ENCODE measurements around the gene CDCA5. TPM values are rescaled to one million over a fixed set of nuclear protein-coding genes. Genes with fewer than 3 reads are reported as not detected.

The CDCA5 gene
- total RNA-seq, 2 experiments from 2014 or later: 111 to 119 TPM

DNA sequence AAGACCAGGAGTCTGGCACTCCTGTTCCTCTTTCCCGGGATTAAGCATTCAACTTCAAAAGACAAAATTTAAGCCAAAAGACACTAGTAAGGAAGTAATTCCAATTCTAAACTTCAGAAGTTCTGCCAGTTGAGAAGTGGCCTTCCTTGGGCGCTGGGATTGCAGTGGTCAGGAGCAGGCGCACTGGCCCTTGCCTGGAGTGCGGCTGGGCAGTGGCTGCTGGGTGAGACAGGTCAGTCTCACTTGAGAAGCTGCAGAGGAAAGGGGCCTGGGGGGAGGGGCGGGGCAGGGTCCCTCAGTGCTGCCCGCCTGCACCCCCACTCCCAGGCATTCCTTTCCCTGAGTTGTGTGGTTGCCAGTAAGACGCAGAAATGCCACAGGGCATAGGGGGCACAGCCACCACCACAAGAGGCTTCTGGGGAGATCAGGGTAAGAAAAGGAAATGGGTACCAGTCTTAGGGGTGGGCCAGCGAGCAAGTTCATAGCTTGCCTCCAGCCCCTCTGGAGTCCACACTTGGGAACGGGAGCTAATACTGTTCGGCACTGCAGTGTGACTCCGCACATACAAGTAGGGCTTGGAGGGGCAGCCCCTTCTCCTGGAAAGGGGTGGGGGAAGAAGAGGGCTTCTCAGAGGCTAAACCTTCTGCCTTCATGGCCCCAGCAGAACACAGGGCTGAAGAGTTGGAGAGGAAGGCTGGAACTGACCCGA, 43.8 kb upstream of the CDCA5 start:
- CTCF ChIA-PET: interaction anchor here (0.7 to 1.1 kb wide), 2 partner anchors 16 to 70 kb away, joined by 3 to 4 read pairs; partner anchors contain the start of gene TM7SF2
- Mint-ChIP-seq H3K4me1 (peaks cover 17% of the 10 kb centered on the region), H3K27me3 (no peaks in the 10 kb centered on the region), H3K36me3 (ENCODE audit: low read depth) (peaks cover 26% of the 10 kb centered on the region), H3K4me3 (no peak overlapping the region), H3K9me3 (ENCODE audit: low read depth) (no peaks in the 10 kb centered on the region), H3K27ac (no peak overlapping the region)
- ATAC-seq (no peak), DNase-seq (no peak)
- intact Hi-C loops (cut with DNase I, micrococcal nuclease): no loop called here
- POLR2A ChIA-PET: interaction anchor here (0.6 to 1.1 kb wide), 2 partner anchors 206 to 315 kb away, joined by 3 to 4 read pairs; partner anchors contain the start of gene DPF2

DNA sequence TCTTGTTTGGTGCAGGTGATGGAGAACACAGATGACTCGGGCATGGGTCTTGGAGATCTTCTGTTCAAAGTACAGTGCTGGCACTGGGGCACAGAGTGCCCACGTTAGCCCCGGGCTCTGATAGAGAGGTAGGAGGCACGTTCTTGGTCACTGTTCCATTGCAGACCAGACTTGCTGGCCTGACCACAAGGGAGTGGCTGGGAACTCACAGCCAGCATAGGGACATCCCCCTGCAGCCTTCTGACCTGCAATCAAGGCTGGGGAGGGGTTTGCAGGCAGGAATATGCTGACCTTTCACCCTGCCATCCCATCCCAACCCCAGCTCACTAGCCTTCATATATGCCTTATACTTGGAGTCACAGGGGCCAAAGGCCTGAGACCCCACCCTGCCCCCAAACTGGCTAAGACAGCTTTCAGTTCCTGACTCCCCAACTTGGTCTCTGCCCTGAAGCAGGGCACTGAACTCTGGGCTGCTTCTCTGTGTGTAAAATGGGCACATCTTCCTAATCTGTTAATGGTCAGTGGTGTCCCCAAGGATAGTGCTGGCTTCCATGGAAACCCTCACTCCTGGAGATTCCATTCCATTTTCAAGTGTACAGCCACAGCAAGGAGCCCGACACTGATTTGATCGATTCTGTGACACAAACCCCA, 42.9 kb upstream of the CDCA5 start:
- H3K27ac Mint-ChIP-seq: no peak overlapping the region
- intact Hi-C loops (cut with DNase I, micrococcal nuclease): no loop called here

DNA sequence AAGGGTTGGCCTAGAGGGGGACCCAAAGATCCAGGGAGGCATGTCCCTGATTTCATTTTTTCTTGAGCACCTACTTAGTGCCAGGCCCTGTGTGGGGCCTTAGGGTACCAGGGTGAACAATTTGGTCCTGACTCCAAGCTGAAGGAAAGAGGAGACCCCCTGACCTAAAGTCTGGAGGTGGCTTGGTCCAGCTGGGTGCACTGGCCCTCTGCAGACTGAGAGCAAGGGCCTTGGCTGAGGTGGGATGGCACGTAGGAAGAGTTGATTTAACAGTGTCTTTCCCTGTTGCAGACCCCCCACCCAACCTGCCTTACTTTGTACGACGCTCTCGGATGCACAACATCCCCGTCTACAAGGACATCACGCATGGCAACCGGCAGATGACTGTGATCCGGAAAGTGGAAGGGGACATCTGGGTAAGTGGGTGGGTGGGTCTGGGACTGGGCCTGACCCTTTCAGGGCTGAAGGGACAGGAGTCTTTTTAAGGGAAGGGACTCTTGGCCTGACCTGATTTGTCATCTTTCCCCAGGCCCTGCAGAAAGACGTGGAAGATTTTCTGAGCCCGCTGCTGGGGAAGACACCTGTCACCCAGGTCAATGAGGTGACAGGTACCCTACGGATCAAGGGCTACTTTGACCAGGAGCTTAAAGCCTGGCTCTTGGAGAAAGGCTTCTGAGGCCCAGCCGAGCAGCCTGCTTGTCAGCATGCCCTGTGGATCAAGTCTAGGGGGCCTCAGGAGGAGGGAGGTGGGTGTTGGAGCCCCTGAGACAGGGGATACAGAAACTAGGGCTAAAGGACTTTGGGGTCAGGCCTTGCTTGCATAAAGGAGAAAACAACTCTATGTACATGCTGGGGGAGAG, 41.6 kb upstream of the CDCA5 start:
- Mint-ChIP-seq H3K36me3 (ENCODE audit: low read depth) (peaks cover 36% of the 10 kb centered on the region), H3K4me1 (peaks cover 20% of the 10 kb centered on the region), H3K27me3 (no peaks in the 10 kb centered on the region), H3K4me3 (no peak overlapping the region), H3K9me3 (ENCODE audit: low read depth) (no peaks in the 10 kb centered on the region), H3K27ac (no peak overlapping the region)
- ATAC-seq (no peak), DNase-seq (no peak)
- ChIA-PET POLR2A (no interaction called here), CTCF (interaction anchor here (0.7 kb wide), 1 partner anchor 21 kb away, joined by 3 read pairs; no protein-coding TSS in a partner anchor)
- intact Hi-C loops (cut with DNase I, micrococcal nuclease): no loop called here

More for the DNA sequence above, 42.9 kb upstream of the CDCA5 start:
- Mint-ChIP-seq H3K4me3 (no peak overlapping the region), H3K9me3 (ENCODE audit: low read depth) (no peaks in the 10 kb centered on the region), H3K27me3 (no peaks in the 10 kb centered on the region), H3K4me1 (peaks cover 14% of the 10 kb centered on the region), H3K36me3 (ENCODE audit: low read depth) (peaks cover 28% of the 10 kb centered on the region)
- ChIA-PET POLR2A (interaction anchor here (0.6 kb wide), 1 partner anchor 19 kb away, joined by 6 read pairs; no protein-coding TSS in a partner anchor), CTCF (interaction anchor here (1.1 kb wide), 1 partner anchor 15 kb away, joined by 4 read pairs; the partner anchor contains the start of gene TM7SF2)
- ATAC-seq: no peak
- no peak for DNase-seq

DNA sequence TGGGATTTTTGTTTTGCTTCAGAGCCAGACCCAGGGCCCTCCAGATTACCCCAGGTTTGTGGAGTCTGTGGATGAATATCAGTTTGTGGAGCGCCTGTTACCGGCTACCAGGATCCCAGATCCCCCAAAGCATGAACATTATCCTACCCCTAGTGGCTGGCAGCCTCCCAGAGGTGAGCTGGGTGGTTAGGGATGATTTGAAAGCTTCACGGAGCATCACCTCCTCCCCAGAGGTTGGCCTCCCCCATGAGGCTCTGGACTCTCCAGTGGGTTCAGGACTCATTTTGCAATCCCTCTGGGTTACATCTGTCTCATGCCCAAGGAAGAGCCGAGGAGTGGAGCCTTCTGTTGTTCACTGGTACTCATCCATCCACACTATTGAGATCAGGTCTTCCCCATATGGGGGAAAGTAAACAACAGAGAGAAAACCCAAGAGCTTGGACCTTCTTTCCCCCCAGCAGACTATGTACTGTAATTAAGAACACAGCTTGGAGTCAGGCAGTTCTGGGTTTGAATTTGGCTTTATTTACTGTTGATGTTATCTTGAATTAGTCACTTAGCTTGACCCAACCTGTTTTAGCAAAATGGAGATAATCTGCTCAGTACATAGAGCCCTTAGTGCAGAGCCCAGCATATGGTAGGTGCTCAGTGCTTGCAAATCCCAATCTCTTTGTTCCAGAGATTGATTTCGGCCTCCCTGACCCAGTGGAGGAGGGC, 40.8 kb upstream of the CDCA5 start:
- H3K27me3 Mint-ChIP-seq: no peaks in the 10 kb centered on the region
- CTCF ChIA-PET: interaction anchor here (0.5 to 1.7 kb wide), 3 partner anchors 10 to 251 kb away, joined by 3 to 4 read pairs (median 3); no protein-coding TSS in a partner anchor
- H3K4me1 Mint-ChIP-seq: peaks cover 27% of the 10 kb centered on the region
- peak overlapping the region; percentile 21 for H3K27ac Mint-ChIP-seq
- DNase-seq: no peak
- intact Hi-C loops (cut with DNase I, micrococcal nuclease): no loop called here
- peaks cover 44% of the 10 kb centered on the region for H3K36me3 Mint-ChIP-seq (ENCODE audit: low read depth)
- POLR2A ChIA-PET: no interaction called here
- H3K9me3 Mint-ChIP-seq (ENCODE audit: low read depth): no peaks in the 10 kb centered on the region
- H3K4me3 Mint-ChIP-seq: peak overlapping the region; percentile 24
- ATAC-seq: no peak

DNA sequence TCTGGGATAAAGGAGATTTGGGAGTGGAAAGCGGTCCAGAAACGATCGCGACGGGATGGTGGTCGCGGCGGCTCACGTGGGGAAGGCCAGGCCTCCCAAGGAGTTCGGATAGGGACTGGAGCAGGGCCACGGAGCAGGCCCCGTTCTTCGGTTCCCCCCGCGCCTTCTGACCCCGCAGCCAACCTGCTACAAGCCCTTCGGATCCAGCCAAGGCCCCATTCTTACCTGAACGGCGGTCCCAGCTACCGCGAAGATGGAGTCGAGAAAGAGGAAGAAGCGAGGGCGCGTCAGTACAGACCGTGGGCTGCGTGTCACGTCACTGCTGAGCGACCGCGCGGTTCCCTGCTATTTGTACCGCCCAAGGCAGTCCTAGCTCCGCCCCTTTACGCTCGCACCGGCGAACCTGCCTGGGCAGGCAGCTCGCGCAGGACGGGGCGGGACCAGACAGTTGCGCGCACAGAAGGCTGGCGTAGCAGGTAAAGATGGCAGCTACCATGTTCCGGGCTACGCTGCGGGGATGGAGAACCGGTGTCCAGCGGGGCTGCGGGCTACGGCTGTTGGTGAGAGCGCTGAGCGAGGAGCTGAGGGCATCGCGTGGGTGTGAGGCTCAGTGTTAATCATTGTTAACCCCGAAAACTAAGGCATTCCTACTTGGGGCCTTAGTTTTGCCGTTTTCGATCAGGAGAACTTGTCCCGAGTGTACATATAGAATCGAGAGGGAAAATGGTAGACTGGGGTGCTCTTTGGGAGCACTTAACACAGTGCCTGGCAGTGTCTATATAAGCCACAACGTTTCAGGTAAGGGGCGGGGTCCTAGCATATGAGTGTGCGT, 38.2 kb upstream of the CDCA5 start, which contains the start of the genes FAU and MRPL49:
TSS of gene FAU (minus strand) at position 270 of the 832 bp plus-strand sequence. CDS start 321 bp downstream, outside the sequence.
TSS of gene MRPL49 (plus strand) at position 457 of the 832 bp plus-strand sequence. CDS start at position 483, 26 bp downstream.
- H3K36me3 Mint-ChIP-seq (ENCODE audit: low read depth): peaks cover 62% of the 10 kb centered on the region
- POLR2A ChIA-PET: interaction anchor here (0.5 to 2.0 kb wide), 13 partner anchors 9 to 377 kb away, joined by 3 to 19 read pairs (median 3); partner anchors contain the start of genes CAPN1, CDC42EP2, MALAT1 and TM7SF2
- no peaks in the 10 kb centered on the region for H3K9me3 Mint-ChIP-seq (ENCODE audit: low read depth)
- peak within 1 kb of the TSS; percentile 100 for H3K4me3 Mint-ChIP-seq
- peak within 1 kb of the TSS; percentile 100 for H3K27ac Mint-ChIP-seq
- intact Hi-C loops (cut with DNase I, micrococcal nuclease): loop anchor here (1.0 to 2.0 kb wide), 6 partner anchors 12 to 319 kb away; partner anchors contain the start of genes CDCA5 (in 2 of the 2), SYVN1 (in 2 of the 2), ZFPL1 (in 2 of the 2) and ATG2A (in 1 of the 2)
- ATAC-seq (peak; percentile 89), DNase-seq (peak; percentile 100)
- CTCF ChIA-PET: interaction anchor here (0.7 to 2.6 kb wide), 11 partner anchors 9 to 386 kb away, joined by 3 to 20 read pairs (median 5); partner anchors contain the start of genes ARL2, CDCA5, SYVN1 and ZFPL1
- H3K27me3 Mint-ChIP-seq: no peaks in the 10 kb centered on the region
- H3K4me1 Mint-ChIP-seq: peaks cover 39% of the 10 kb centered on the region

DNA sequence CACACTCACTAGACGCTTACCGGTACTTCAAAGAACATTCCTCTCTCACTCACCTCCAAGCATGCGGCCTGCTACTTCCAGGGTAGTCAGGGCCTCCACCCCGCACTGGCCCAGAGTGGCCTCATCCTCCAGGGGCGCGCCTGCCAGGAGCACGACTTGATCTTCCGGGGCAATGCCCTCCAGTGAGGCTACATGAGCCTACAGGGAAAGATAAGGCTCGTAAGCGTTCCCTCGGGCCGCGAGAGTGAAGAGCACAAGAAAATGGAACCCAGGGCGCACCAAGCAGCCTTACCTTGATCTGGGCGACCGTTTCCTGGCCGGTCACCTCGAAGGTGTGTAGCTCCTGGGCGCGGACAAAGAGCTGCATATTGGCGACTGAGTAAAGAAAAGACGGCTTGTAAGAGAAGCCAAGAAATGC, 37.6 kb upstream of the CDCA5 start:
- intact Hi-C loops (cut with DNase I, micrococcal nuclease): no loop called here
- POLR2A ChIA-PET: interaction anchor here (0.5 to 2.0 kb wide), 9 partner anchors 10 to 377 kb away, joined by 3 to 19 read pairs (median 3); partner anchors contain the start of genes MALAT1 and TM7SF2
- CTCF ChIA-PET: interaction anchor here (0.7 to 2.6 kb wide), 11 partner anchors 8 to 769 kb away, joined by 3 to 20 read pairs (median 5); partner anchors contain the start of genes CCDC85B, SYVN1 and TM7SF2
- Mint-ChIP-seq H3K27ac (peak overlapping the region; percentile 100), H3K4me3 (peak overlapping the region; percentile 100), H3K9me3 (ENCODE audit: low read depth) (no peaks in the 10 kb centered on the region), H3K4me1 (peaks cover 42% of the 10 kb centered on the region), H3K27me3 (no peaks in the 10 kb centered on the region), H3K36me3 (ENCODE audit: low read depth) (peaks cover 60% of the 10 kb centered on the region)
- DNase-seq: peak; percentile 59
- no peak for ATAC-seq

DNA sequence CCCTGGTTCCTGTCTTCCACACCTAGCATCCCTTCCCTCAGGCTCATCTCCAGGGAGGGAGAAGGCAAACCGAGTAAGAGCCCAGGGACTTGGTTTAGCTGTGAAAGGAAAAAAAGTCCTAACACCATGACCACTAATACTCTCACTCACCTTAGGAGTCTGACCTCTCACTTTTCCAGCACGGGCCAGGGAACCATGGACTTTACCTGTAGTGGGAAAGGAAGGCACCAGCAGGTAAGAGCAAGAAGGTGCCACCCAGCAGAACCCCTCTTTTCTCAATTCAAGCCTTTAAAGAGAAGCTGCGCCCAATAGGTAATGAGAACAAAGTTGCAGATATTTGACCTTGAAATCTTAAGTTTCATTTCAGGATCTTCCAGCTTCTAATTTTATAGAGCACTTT, 37.0 kb upstream of the CDCA5 start:
- no peak for ATAC-seq
- no peaks in the 10 kb centered on the region for H3K9me3 Mint-ChIP-seq (ENCODE audit: low read depth)

DNA sequence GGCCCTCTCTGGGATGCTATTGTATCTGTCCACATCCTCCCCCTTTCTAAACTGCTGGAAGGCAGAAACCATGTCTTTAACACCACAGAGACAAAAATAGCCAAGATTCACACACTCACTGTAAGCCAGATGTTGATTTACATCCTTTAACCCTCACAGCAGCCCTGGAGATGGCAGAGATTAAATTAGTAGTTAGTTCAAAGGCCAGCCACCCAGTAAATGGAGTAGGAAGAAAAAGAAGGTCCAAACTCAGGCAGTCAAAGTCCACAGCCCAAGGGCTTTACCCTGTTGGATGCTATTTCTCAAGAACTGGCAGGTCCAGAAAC, 35.8 kb upstream of the CDCA5 start:
- H3K27ac Mint-ChIP-seq: peak overlapping the region; percentile 100
- ATAC-seq (no peak), DNase-seq (no peak)
- peaks cover 61% of the 10 kb centered on the region for H3K36me3 Mint-ChIP-seq (ENCODE audit: low read depth)
- peak overlapping the region; percentile 100 for H3K4me3 Mint-ChIP-seq
- ChIA-PET CTCF (no interaction called here), POLR2A (no interaction called here)
- no peaks in the 10 kb centered on the region for H3K9me3 Mint-ChIP-seq (ENCODE audit: low read depth)
- intact Hi-C loops (cut with DNase I, micrococcal nuclease): loop anchor here (10.0 kb wide), 3 partner anchors 345 to 875 kb away; partner anchors contain the start of genes CCDC88B (in 1 of the 2), FKBP2 (in 1 of the 2), PPP1R14B (in 1 of the 2) and SF1 (in 1 of the 2)
- H3K27me3 Mint-ChIP-seq: no peaks in the 10 kb centered on the region
- H3K4me1 Mint-ChIP-seq: peaks cover 53% of the 10 kb centered on the region

More for the DNA sequence above, 37.0 kb upstream of the CDCA5 start:
- ChIA-PET POLR2A (interaction anchor here (0.6 kb wide), 1 partner anchor 41 kb away, joined by 12 read pairs; no protein-coding TSS in a partner anchor), CTCF (interaction anchor here (0.7 to 2.6 kb wide), 6 partner anchors 8 to 770 kb away, joined by 3 to 20 read pairs (median 9); partner anchors contain the start of genes CCDC85B, SYVN1 and TM7SF2)
- Mint-ChIP-seq H3K27ac (peak overlapping the region; percentile 100), H3K4me3 (peak overlapping the region; percentile 100), H3K27me3 (no peaks in the 10 kb centered on the region), H3K4me1 (peaks cover 46% of the 10 kb centered on the region), H3K36me3 (ENCODE audit: low read depth) (peaks cover 58% of the 10 kb centered on the region)
- DNase-seq: no peak
- intact Hi-C loops (cut with DNase I, micrococcal nuclease): no loop called here
